Measurements from ENCODE around the gene ZNF777. TPM values are rescaled to one million over a fixed set of nuclear protein-coding genes. Genes with fewer than 3 reads are reported as not detected.

ZNF777 gene
- polyA plus RNA-seq, 3 donors = 0.13 to 2.0 (median 0.25) TPM

DNA sequence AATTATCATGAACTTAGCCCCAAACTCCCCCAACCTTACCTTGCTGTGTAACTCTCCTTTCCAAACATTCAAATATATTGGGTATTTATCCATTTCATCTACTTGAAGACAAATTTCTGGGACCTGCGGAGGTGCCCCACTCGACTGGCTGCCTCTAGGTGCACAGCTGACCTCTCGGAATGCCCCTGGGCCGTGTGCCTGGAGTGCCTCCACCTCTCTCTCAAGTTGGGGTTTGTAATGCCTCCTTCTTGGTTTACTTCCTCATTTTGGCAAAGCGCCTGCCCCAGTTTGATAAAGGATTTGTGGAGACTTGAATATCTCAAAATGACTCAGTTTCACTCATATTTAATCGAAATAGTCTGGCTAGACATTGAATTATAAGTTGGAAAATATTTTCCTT, 16.6 kb downstream of the ZNF777 start:
- Mint-ChIP-seq H3K27ac (peak overlapping the region in 2 of 7 donors; percentile 26 to 31), H3K4me1 (no peaks in the 10 kb centered on the region), H3K36me3 (peaks cover 40 to 52% of the 10 kb centered on the region in 2 donors), H3K9me3 (no peaks in the 10 kb centered on the region), H3K27me3 (ENCODE audit: low read depth in 3 of 3) (peaks cover 0 to 1% (median 0%) of the 10 kb centered on the region in 3 donors), H3K4me3 (no peak overlapping the region)
- Histone ChIP-seq H3K4me3 (replicated peaks in 1 of 3; ENCODE audit: low read depth in 2 of 3, low read length in 3 of 3) (no peak overlapping the region), H2AFZ (ENCODE audit: insufficient read depth, low read depth, low read length, poor library complexity, severe bottlenecking) (no peak overlapping the region), H3K4me2 (replicated peaks; ENCODE audit: extremely low read depth, low read length, poor library complexity, severe bottlenecking) (no peak overlapping the region), H3K4me1 (ENCODE audit: control insufficient read depth in 1 of 2, insufficient read depth in 2 of 2, low read length in 2 of 2) (no peaks in the 10 kb centered on the region), H3K27me3 (ENCODE audit: control insufficient read depth in 2 of 2, insufficient read depth in 2 of 2, low read length in 2 of 2) (no peaks in the 10 kb centered on the region), H4K20me1 (ENCODE audit: insufficient read depth, low read length) (no peaks in the 10 kb centered on the region), H3K9ac (ENCODE audit: insufficient read depth, low read length, poor library complexity, severe bottlenecking) (no peak overlapping the region), H3K79me2 (ENCODE audit: insufficient read depth, low read length) (no peaks in the 10 kb centered on the region), H3K36me3 (replicated peaks in 1 of 2; ENCODE audit: control insufficient read depth in 1 of 2, insufficient read depth in 2 of 2, low read length in 2 of 2) (peaks cover 24 to 40% of the 10 kb centered on the region in 2 donors), H3K9me3 (replicated peaks in 1 of 2; ENCODE audit: control insufficient read depth in 1 of 2, insufficient read depth in 1 of 2, low read length in 2 of 2) (no peaks in the 10 kb centered on the region), H3K27ac (ENCODE audit: low read depth in 1 of 2, low read length in 2 of 2) (no peak overlapping the region)
- intact Hi-C loops (cut with micrococcal nuclease) = no loop called here
- DNase-seq = no peak
- TF ChIP-seq, protein P1, sequence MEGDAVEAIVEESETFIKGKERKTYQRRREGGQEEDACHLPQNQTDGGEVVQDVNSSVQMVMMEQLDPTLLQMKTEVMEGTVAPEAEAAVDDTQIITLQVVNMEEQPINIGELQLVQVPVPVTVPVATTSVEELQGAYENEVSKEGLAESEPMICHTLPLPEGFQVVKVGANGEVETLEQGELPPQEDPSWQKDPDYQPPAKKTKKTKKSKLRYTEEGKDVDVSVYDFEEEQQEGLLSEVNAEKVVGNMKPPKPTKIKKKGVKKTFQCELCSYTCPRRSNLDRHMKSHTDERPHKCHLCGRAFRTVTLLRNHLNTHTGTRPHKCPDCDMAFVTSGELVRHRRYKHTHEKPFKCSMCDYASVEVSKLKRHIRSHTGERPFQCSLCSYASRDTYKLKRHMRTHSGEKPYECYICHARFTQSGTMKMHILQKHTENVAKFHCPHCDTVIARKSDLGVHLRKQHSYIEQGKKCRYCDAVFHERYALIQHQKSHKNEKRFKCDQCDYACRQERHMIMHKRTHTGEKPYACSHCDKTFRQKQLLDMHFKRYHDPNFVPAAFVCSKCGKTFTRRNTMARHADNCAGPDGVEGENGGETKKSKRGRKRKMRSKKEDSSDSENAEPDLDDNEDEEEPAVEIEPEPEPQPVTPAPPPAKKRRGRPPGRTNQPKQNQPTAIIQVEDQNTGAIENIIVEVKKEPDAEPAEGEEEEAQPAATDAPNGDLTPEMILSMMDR (IDR thresholded peaks at IDR 0.05) = no peak
- WGBS (ENCODE audit: insufficient coverage) = no CpG with 5 or more reads among the region's 6 CpGs

DNA sequence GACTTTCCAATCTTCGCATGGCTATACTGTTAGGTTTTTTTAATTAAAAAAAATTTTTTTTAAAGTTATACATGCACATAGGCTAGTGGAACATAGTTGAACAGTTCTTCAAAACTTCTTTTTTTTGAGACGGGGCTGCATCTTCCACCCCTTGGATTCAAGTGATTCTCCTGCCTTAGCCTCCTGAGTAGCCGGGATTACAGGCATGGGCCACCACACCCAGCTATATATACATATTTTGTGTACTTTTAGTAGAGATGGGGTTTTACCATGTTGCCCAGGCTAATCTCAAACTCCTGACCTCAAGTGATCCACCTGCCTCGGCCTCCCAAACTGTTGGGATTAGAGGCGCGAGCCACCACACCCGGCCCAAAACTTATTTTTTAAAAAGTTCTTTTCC, 17.3 kb downstream of the ZNF777 start:
- H2AFZ ChIP-seq (ENCODE audit: insufficient read depth, low read depth, low read length, poor library complexity, severe bottlenecking) = no peak overlapping the region
- no peak for DNase-seq
- no peaks in the 10 kb centered on the region for H3K27me3 ChIP-seq (ENCODE audit: control insufficient read depth in 2 of 2, insufficient read depth in 2 of 2, low read length in 2 of 2)
- H3K79me2 ChIP-seq (ENCODE audit: insufficient read depth, low read length) = no peaks in the 10 kb centered on the region
- peaks cover 0 to 1% (median 0%) of the 10 kb centered on the region in 3 donors for H3K27me3 Mint-ChIP-seq (ENCODE audit: low read depth in 3 of 3)
- H3K36me3 Mint-ChIP-seq = peaks cover 32 to 50% of the 10 kb centered on the region in 2 donors
- H3K9ac ChIP-seq (ENCODE audit: insufficient read depth, low read length, poor library complexity, severe bottlenecking) = no peak overlapping the region
- no peak overlapping the region for H3K4me3 ChIP-seq (replicated peaks in 1 of 3; ENCODE audit: low read depth in 2 of 3, low read length in 3 of 3)
- H3K4me3 Mint-ChIP-seq = no peak overlapping the region
- no peak overlapping the region for H3K27ac ChIP-seq (ENCODE audit: low read depth in 1 of 2, low read length in 2 of 2)
- no peak overlapping the region for H3K27ac Mint-ChIP-seq
- WGBS (ENCODE audit: insufficient coverage) = 90% methylated on average over 2 of the region's 7 CpGs
- no peaks in the 10 kb centered on the region for H3K9me3 ChIP-seq (replicated peaks in 1 of 2; ENCODE audit: control insufficient read depth in 1 of 2, insufficient read depth in 1 of 2, low read length in 2 of 2)
- no peaks in the 10 kb centered on the region for H3K9me3 Mint-ChIP-seq
- no peaks in the 10 kb centered on the region for H4K20me1 ChIP-seq (ENCODE audit: insufficient read depth, low read length)
- no peak overlapping the region for H3K4me2 ChIP-seq (replicated peaks; ENCODE audit: extremely low read depth, low read length, poor library complexity, severe bottlenecking)
- intact Hi-C loops (cut with micrococcal nuclease) = no loop called here
- H3K4me1 ChIP-seq (ENCODE audit: control insufficient read depth in 1 of 2, insufficient read depth in 2 of 2, low read length in 2 of 2) = no peaks in the 10 kb centered on the region
- H3K4me1 Mint-ChIP-seq = no peaks in the 10 kb centered on the region
- H3K36me3 ChIP-seq (replicated peaks in 1 of 2; ENCODE audit: control insufficient read depth in 1 of 2, insufficient read depth in 2 of 2, low read length in 2 of 2) = peaks cover 19 to 32% of the 10 kb centered on the region in 2 donors
- TF ChIP-seq, protein P1 (IDR thresholded peaks at IDR 0.05) = no peak
